Breast epithelium (tissue), 4 donors: ENCODE results near the gene GET4. TPM values are rescaled to one million over a fixed set of nuclear protein-coding genes. Genes with fewer than 3 reads are reported as not detected.

ENCODE experiments used
- DNase-seq, 2 donors: peaks; one replicate each; pipeline ENCODE4 v3.0.0-alpha.2; 2019; ENCODE audit warnings: low spot score in 2 of 2
- H3K27ac ChIP-seq, 2 donors: fragments of 200-600 bp; sonication (generic) in 1 of 2; one replicate each; pipeline ENCODE4 v1.5.1; 2016 to 2019; ENCODE audit warnings: mild to moderate bottlenecking in 1 of 2
- H3K27me3 ChIP-seq, 2 donors: fragments of 200-600 bp; sonication (generic) in 1 of 2; one replicate each; pipeline versions ENCODE4 v1.5.1 to v1.6.0; 2017 to 2019; ENCODE audit warnings: control low read depth in 1 of 2, mild to moderate bottlenecking in 1 of 2
- H3K36me3 ChIP-seq: fragments of 200-600 bp; one replicate; pipeline ENCODE4 v1.5.1; 2019
- H3K4me1 ChIP-seq, 2 donors: fragments of 200-600 bp; sonication (generic); one replicate each; pipeline ENCODE4 v1.5.1; 2016 to 2019; ENCODE audit warnings: control low read depth in 1 of 2
- H3K4me3 ChIP-seq, 3 donors: fragments of 200-600 bp; sonication (generic); 1 replicate in 2 of 3; 2 replicates in 1 of 3; pipeline ENCODE4 v1.5.1; 2016 to 2019; ENCODE audit warnings: mild to moderate bottlenecking in 3 of 3, moderate library complexity in 2 of 3
- H3K9me3 ChIP-seq, 2 donors: fragments of 200-600 bp; sonication (generic) in 1 of 2; one replicate each; pipeline ENCODE4 v1.5.1; 2016 to 2019; ENCODE audit warnings: control low read depth in 1 of 2
- POLR2A ChIP-seq: fragments of 450-650 bp; IDR thresholded peaks from one replicate; pipeline ENCODE4 v1.6.1; 2016; ENCODE audit warnings: antibody characterized with exemption, mild to moderate bottlenecking, moderate library complexity
- POLR2AphosphoS5 ChIP-seq, 3 donors: sonication (generic); formaldehyde crosslinking; IDR thresholded peaks; one replicate each; pipeline ENCODE4 v1.6.1; 2017; ENCODE audit warnings: antibody characterized with exemption in 3 of 3
- intact Hi-C: fragments of 100-400 bp; cut with DNase I; formaldehyde crosslinking; loops from one replicate; pipeline ENCODE4 v1.15.1; 2023; ENCODE audit warnings: low total_unique reads
- total RNA-seq, 3 donors: library from RNA; depleted of rRNA; stranded (reverse); fragments of >200 nt; gene quantifications; one replicate each; pipeline ENCODE4 v1.1.0, GENCODE V29; 2016
- TF ChIP-seq, protein P1 (sequence below), 3 donors: fragments of 450-650 bp; IDR thresholded peaks; one replicate each; pipeline ENCODE4 v1.5.1; 2016 to 2017; ENCODE audit warnings: antibody characterized with exemption in 3 of 3, mild to moderate bottlenecking in 3 of 3, moderate library complexity in 3 of 3

Gene GET4
- total RNA-seq, 3 donors from 2014 or later: 23.7 to 33.4 (median 29.5) TPM

GRCh38 chr7:881441-882234, 5.3 kb downstream of the GET4 start:
- H3K36me3 ChIP-seq: no peaks in the 10 kb centered on the region
- H3K27ac ChIP-seq: no peak overlapping the region
- H3K4me1 ChIP-seq: peaks cover 0 to 11% of the 10 kb centered on the region in 2 donors
- TF ChIP-seq, protein P1, sequence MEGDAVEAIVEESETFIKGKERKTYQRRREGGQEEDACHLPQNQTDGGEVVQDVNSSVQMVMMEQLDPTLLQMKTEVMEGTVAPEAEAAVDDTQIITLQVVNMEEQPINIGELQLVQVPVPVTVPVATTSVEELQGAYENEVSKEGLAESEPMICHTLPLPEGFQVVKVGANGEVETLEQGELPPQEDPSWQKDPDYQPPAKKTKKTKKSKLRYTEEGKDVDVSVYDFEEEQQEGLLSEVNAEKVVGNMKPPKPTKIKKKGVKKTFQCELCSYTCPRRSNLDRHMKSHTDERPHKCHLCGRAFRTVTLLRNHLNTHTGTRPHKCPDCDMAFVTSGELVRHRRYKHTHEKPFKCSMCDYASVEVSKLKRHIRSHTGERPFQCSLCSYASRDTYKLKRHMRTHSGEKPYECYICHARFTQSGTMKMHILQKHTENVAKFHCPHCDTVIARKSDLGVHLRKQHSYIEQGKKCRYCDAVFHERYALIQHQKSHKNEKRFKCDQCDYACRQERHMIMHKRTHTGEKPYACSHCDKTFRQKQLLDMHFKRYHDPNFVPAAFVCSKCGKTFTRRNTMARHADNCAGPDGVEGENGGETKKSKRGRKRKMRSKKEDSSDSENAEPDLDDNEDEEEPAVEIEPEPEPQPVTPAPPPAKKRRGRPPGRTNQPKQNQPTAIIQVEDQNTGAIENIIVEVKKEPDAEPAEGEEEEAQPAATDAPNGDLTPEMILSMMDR (IDR thresholded peaks at IDR 0.05): no peak
- no peak for TF ChIP-seq POLR2AphosphoS5 (IDR thresholded peaks at IDR 0.05)
- TF ChIP-seq POLR2A: no peak
- H3K27me3 ChIP-seq: no peaks in the 10 kb centered on the region
- intact Hi-C loops: no loop called here
- no peaks in the 10 kb centered on the region for H3K9me3 ChIP-seq
- H3K4me3 ChIP-seq: no peak overlapping the region
- DNase-seq: no peak

DNA sequence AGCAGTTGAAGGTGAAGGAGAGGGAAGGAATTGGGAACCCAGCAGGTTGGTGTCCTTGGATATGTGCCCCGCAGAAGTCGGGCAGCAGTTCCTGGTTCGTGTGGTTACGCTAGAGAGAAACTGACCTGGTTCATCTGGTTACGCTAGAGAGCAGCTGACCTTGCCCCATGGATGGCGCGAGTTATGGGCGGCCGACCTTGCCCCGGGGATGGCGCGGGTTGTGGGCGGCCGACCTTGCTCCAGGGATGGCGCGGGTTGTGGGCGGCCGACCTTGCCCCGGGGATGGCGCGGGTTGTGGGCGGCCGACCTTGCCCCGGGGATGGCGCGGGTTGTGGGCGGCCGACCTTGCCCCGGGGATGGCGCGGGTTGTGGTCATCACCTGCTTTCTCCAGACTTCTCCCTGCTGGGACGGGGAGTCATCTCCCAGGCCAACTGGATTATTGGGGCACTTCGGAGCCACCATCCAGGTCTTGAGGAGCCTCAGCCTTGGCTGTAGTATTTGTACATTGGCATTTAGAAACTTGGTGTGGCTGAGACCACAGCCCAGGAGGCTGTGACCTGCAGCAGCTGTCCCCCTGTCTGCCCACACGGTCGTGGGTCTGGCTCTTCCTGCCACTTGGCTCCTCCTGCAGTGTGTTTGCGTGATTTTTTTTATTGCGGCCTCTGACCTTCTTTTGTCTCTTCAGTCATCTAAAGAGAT, 6.1 kb downstream of the GET4 start:
- Histone ChIP-seq H3K27ac (no peak overlapping the region), H3K9me3 (no peaks in the 10 kb centered on the region), H3K4me1 (peaks cover 0 to 11% of the 10 kb centered on the region in 2 donors), H3K27me3 (no peaks in the 10 kb centered on the region), H3K36me3 (no peaks in the 10 kb centered on the region), H3K4me3 (no peak overlapping the region)
- DNase-seq: no peak
- TF ChIP-seq, protein P1 (IDR thresholded peaks at IDR 0.05): no peak
- TF ChIP-seq POLR2A: no peak
- no peak for TF ChIP-seq POLR2AphosphoS5 (IDR thresholded peaks at IDR 0.05)
- intact Hi-C loops: no loop called here

GRCh38 chr7:883055-884021, 7.0 kb downstream of the GET4 start:
- H3K4me1 ChIP-seq: peaks cover 0 to 11% of the 10 kb centered on the region in 2 donors
- no peak for TF ChIP-seq POLR2AphosphoS5 (IDR thresholded peaks at IDR 0.05)
- intact Hi-C loops: no loop called here
- no peak overlapping the region for H3K27ac ChIP-seq
- no peak overlapping the region for H3K4me3 ChIP-seq
- no peaks in the 10 kb centered on the region for H3K36me3 ChIP-seq
- H3K9me3 ChIP-seq: no peaks in the 10 kb centered on the region
- no peaks in the 10 kb centered on the region for H3K27me3 ChIP-seq
- no peak for DNase-seq

DNA sequence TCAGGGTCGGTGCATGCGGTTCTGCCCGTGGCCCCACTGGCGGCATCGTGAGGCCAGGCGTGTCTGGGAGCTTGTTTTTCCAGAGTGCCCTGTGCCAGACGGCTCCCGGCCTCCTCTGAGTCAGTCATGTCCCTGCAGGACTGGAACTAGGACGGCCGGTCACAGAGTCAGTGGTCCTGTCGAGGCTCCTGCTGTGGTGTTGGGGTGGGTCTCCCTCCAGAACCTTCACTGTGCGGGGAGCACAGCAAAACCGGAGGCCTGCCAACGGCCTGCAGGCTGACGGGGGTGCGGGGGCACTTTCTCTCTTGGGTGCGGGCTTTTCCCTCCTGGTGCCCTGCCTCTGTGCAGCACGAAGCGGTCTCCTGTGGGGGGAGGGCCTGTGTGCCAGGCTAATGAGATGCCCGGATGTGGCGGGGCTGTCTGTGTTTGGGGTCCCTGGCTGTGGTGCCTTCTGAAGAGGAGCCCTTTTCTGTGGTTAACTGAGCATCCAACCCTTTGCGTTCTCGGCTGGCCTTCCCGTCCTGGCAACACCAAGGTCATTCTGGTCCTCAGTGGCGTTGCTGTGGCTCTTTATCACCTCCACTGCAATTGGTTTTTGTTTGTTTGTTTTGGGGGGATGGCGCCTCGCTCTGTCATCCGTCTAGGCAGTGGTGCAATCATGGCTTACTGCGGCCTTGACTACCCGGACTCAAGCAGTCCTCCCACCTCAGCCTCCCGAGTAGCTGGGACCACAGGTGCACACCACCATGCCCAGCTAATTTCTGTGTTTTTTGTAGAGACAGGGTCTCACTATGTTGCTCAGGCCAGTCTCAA, 8.0 kb downstream of the GET4 start:
- DNase-seq: no peak

More for the DNA sequence above, 8.0 kb downstream of the GET4 start:
- no peaks in the 10 kb centered on the region for H3K9me3 ChIP-seq
- peaks cover 0 to 11% of the 10 kb centered on the region in 2 donors for H3K4me1 ChIP-seq
- no peaks in the 10 kb centered on the region for H3K36me3 ChIP-seq
- intact Hi-C loops: no loop called here
- no peak overlapping the region for H3K27ac ChIP-seq
- H3K4me3 ChIP-seq: no peak overlapping the region
- no peaks in the 10 kb centered on the region for H3K27me3 ChIP-seq
- no peak for TF ChIP-seq POLR2AphosphoS5 (IDR thresholded peaks at IDR 0.05)
- TF ChIP-seq, protein P1 (IDR thresholded peaks at IDR 0.05): no peak
- no peak for TF ChIP-seq POLR2A
